DMS 273 (cell line): Measurements from ENCODE around the gene AANAT.
A peak's percentile ranks its signal among the peaks of the same experiment; 100 is the strongest.
"Not testable (repeated sequence)": the region's sequence is repeated elsewhere in the genome, so short reads cannot be mapped to it uniquely, and the experiment has no call there.

Experiments
- DNase-seq: peaks from one replicate; lab custom pipeline; 2025; ENCODE audit not compliant: unreplicated experiment; lab: John Stamatoyannopoulos, UW

The AANAT gene

DNA sequence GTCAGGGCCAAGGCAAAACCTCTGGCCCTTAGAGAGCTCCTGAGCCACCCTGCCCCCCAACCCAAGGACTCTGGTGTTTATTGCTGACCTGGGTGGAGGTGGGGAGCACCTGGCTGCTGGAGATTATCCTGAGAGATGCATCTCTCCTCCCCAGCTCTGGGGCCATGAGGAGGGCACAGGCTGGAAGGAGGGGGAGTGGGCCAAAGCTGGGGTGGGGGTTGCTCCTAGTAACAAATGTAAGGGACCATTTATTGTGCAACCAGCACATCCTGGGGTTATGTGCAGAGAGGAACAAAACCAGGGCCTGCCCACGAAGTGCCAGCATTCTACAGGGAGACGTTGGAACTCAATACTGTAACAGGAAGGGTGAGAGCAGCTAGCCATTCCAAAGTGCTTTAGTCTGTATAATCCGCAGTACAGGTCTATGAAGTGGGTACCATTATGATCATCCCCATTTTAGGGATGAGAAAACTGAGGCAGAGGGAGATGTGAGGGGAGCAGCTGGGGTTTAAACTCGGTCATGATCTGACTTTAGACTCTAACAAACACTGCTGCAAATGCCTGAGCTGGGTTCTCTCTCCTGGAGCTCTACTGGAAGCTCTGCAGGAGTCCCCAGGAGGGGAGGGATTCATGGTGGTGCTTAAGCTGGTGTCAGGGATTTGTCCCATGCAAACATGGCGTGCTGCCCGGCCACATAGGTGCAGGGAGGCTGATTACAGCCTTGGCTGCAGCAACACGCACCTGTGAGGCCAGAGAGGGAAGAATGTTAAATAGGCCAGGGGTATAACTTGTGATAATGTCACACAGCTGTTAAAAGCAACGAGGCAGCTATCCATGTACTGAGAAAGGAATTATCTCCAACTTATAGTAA is 35.2 kb downstream of the AANAT start:
- no peak for DNase-seq

GRCh38 chr17:76504117-76504516 is 36.7 kb downstream of the AANAT start:
- no peak for DNase-seq

DNA sequence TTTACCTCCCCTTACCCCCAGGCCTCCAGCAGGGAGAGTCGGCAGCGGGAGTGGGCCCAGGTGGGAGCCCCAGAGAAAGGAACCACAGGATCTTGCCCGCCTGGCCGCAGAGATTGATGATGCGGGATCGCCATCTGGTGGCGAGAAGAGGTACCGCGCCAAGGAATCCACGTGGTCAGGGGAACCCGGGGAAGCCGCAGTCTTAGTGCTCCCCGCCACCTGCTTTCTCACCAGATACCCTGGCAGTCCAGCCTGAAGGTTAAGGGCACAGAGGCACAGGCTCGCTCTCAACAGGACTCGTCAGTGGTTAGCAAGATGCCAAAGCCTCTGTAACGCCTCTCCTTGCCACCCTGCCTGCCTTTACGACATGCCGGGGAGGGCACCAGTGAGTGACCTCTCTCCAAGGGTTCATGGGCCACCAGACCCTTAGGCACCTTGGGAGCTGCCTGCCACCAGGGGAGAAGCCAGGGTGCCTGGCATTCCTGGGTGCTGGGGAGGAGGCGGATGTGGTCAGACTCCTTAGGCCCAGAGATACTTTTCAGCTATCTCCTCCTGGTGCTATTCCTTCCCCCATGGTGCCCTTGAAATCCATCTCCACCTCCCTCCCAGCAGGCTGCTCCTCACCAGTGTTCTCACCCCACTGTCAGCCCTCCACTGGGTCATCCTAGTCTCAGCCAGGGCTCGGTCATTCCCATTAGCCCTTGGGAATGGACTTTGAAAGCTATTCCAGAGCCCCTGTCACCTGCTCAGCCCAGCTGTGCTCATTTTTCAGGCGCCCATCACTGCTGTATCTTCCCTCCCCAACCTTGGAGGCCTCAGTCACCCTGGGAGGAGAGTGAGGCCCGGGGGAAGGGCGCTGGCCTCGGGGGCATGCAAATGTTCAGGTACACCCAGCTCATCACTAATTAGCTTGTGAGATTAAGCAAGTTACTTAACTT is 39.3 kb downstream of the AANAT start:
- peak; percentile 89 for DNase-seq

- DNase-seq, result not testable (repeated sequence)
Observed at GRCh38 chr17:76508472-76509063, 41.2 kb downstream of the AANAT start.

DNA sequence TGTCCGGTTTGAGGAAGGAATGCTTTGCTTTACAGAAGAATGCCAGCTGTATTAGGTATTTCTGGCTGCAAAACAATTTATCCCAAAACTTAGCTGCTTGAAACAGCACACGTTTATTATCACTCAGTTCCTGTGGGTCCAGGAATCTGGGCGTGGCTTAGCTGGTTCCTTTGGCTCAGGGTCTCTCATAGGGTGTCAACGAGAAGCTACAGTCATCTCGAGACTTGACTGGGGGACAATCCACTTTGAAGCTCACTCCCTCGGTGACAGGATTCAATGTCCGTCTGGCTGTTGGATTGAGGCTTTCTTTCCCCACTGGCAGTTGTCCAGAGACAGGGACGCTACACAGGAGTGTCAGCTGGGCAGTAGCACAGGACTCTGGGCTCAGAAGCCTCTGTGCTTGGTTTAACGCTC is 43.4 kb downstream of the AANAT start:
- DNase-seq, result no peak

GRCh38 chr17:76511668-76512365 is 44.4 kb downstream of the AANAT start:
- no peak for DNase-seq

DNA sequence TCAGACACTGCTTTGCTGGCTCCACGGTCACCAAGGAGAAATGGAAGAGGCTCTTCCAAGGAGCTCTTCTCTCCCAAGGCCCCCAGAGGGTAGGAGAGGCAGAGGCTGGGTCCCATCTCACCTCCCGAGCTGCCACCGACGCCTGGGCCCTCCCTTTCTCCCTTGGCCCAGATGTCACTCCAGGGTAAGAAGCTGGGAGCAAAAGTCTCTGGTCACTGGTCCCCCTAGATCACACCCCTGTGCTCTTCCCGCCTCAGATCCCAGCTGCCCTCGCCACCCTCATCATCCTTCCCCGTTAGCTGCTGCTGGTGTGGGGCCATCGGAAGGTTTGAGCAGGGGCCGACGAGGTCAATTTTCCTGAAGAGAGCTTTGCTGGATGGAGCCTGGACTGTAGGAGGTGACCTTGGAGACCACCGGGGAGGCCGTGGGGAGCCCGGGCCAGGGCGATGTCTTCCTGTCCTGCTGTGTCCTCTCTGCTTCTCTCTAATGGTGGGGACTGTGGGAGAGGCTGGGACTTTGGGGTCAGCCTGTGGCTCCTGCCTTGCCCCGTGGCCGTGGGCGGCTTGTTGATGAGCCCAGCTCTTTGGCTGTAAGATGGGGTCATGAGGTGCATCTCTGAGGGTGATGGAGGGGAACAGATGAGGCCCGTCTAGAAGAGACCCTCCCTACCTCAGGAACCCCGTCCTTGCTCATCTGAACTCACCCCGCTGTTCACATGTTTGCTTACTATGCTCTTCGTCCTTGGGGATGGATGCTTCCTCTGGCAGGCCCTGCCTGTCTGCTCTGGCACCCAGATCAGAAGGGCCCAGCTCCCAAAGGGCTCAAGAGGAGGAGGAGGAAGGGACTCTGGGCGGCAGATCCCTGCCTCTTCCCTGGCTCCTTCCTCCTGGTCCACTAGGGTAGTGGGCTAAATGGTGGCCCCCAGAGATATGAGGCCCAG is 45.2 kb downstream of the AANAT start:
- no peak for DNase-seq

- no peak for DNase-seq
Observed at GRCh38 chr17:76513306-76513692, 45.9 kb downstream of the AANAT start.

- not testable (repeated sequence) for DNase-seq
Observed at GRCh38 chr17:76514355-76514754, 47.0 kb downstream of the AANAT start.

DNA sequence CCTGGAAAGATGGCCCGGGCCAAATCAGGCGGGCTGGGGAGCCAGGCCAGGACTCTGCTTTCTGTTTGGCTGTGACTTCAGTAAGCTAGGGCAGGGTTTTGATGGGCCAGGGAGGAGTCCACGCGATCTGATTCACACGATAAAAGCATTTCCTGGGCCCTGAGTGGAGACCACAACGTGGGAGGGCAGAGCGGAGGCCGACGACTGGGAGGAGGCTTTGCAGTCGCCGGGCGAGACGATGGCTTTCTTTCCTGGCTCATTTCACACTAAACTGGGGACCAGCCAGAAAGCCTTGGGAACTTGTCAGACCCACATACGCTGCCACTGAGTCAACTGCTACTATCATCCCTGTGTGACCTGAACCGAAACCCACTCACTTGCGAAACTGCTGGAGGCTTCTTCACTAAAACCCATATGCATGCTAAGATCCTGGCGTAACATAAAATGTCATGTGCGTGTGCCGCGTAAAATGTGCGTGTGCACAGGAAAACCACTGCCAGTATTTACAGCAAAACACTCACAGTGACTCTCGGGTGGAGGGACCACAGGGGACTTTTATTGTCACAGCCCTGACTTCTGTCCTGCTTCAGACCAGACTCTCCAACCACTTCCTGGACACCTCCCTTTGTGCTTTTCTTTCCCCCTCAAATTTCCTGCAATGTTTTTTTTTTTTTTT is 48.0 kb downstream of the AANAT start:
- DNase-seq, result no peak

DNA sequence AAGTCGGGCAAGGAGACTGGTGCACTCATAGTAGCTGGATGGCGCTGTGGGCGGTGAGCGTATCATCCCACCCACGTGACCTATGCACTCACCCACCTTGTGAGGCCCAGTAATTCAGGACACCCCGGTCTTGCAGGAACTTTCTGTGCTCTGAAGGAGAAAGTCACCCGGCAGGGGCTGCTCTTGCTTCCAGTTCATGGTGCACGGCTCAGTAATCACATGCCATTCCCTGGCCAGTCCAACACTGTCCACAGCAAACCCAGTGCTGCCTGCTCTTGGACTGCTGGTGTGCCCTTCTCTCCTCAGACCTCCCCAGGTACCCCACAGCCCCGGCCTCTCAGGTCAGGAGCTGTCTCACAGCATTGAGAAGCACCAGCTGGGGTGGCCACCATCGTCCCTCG is 50.2 kb downstream of the AANAT start:
- no peak for DNase-seq

- no peak for DNase-seq
Observed at GRCh38 chr17:76519048-76519966, 51.9 kb downstream of the AANAT start.
